ENCODE data around the gene PCDHAC2.

The PCDHAC2 gene

GRCh38 chr5:140966293-140967225 lies at the start of gene PCDHAC2:
Gene PCDHAC2 (plus strand): TSS chr5:140966476. CDS start chr5:140966767, 291 bp downstream.
- peak; percentile 4 for DNase-seq (ENCODE audit: low read depth)
- peak within 1 kb of the TSS; percentile 58 for H3K4me3 ChIP-seq (ENCODE audit: low read length)
- no peak for TF ChIP-seq CTCF (conservative IDR thresholded peaks at IDR 0.05; ENCODE audit: low read length)

- H3K4me3 ChIP-seq (ENCODE audit: low read length), result no peak overlapping the region
- no peak for DNase-seq (ENCODE audit: low read depth)
- no peak for TF ChIP-seq CTCF (conservative IDR thresholded peaks at IDR 0.05; ENCODE audit: low read length)
Measured at GRCh38 chr5:140923601-140924000, 42.7 kb upstream of the PCDHAC2 start.

GRCh38 chr5:140925806-140926442 lies 40.4 kb upstream of the PCDHAC2 start, which contains the start of gene PCDHAC1:
Gene PCDHAC1 (plus strand): TSS chr5:140926299. CDS start chr5:140926893, 594 bp downstream.
- H3K4me3 ChIP-seq (ENCODE audit: low read length), result peak within 1 kb of the TSS; percentile 48

GRCh38 chr5:140926443-140927227 lies 39.6 kb upstream of the PCDHAC2 start:
- peak; percentile 30 for DNase-seq (ENCODE audit: low read depth)
- peak overlapping the region; percentile 48 for H3K4me3 ChIP-seq (ENCODE audit: low read length)
- TF ChIP-seq CTCF (conservative IDR thresholded peaks at IDR 0.05; ENCODE audit: low read length), result peak; percentile 39

More at GRCh38 chr5:140925806-140926442, 40.4 kb upstream of the PCDHAC2 start, which contains the start of gene PCDHAC1:
- TF ChIP-seq CTCF (conservative IDR thresholded peaks at IDR 0.05; ENCODE audit: low read length), result no peak
- no peak for DNase-seq (ENCODE audit: low read depth)

- H3K4me3 ChIP-seq (ENCODE audit: low read length), result peak overlapping the region; percentile 48
- no peak for TF ChIP-seq CTCF (conservative IDR thresholded peaks at IDR 0.05; ENCODE audit: low read length)
- DNase-seq (ENCODE audit: low read depth), result no peak
Measured at GRCh38 chr5:140927228-140927573, 39.1 kb upstream of the PCDHAC2 start.

- DNase-seq (ENCODE audit: low read depth), result no peak
- H3K4me3 ChIP-seq (ENCODE audit: low read length), result no peak overlapping the region
- TF ChIP-seq CTCF (conservative IDR thresholded peaks at IDR 0.05; ENCODE audit: low read length), result no peak
Measured at GRCh38 chr5:140934964-140935606, 31.2 kb upstream of the PCDHAC2 start.

All from AG10803 (cell line).